Calu3 (cell line): Measurements from ENCODE around the gene VWC2. TPM values are rescaled to one million over a fixed set of nuclear protein-coding genes. Genes with fewer than 3 reads are reported as not detected.

Experiments
- BruUV-seq: library from RNA; stranded (reverse); fragments of 400-500 nt; replicated peaks from 2 replicates; lab custom pipeline; 2021; lab: Mats Ljungman, UMichigan
- CTCF ChIA-PET: fragments of 300-600 bp; sonication (Branson Sonifier 250); formaldehyde crosslinking; loops from one replicate; lab custom pipeline; 2022; ENCODE audit warnings: antibody characterized with exemption; lab: Charles Lee
- DNase-seq: peaks from one replicate; pipeline ENCODE4 v3.0.0; 2022
- H3K27ac Mint-ChIP-seq: one replicate; pipeline ENCODE4 v1.8.0; 2022; ENCODE audit warnings: mixed read lengths; ENCODE audit not compliant: unreplicated experiment
- H3K27me3 Mint-ChIP-seq: one replicate; pipeline ENCODE4 v1.8.0; 2022; ENCODE audit warnings: mixed read lengths; ENCODE audit not compliant: unreplicated experiment
- H3K36me3 Mint-ChIP-seq: one replicate; pipeline ENCODE4 v1.8.0; 2022; ENCODE audit warnings: mild to moderate bottlenecking, moderate library complexity, mixed read lengths; ENCODE audit not compliant: insufficient read depth, unreplicated experiment
- H3K4me1 Mint-ChIP-seq: one replicate; pipeline ENCODE4 v1.8.0; 2022; ENCODE audit warnings: mild to moderate bottlenecking, low read depth, mixed read lengths; ENCODE audit not compliant: unreplicated experiment
- H3K4me3 Mint-ChIP-seq: one replicate; pipeline ENCODE4 v1.8.0; 2022; ENCODE audit warnings: mild to moderate bottlenecking, low read depth, moderate library complexity, mixed read lengths; ENCODE audit not compliant: unreplicated experiment
- H3K9me3 Mint-ChIP-seq: one replicate; pipeline ENCODE4 v1.8.0; 2022; ENCODE audit warnings: low read depth, mixed read lengths; ENCODE audit not compliant: unreplicated experiment
- CTCF ChIP-seq: fragments of 200-600 bp; IDR thresholded peaks from one replicate; pipeline ENCODE4 v1.8.0; 2022; ENCODE audit warnings: antibody characterized with exemption; ENCODE audit not compliant: unreplicated experiment
- intact Hi-C: fragments of 100-400 bp; cut with micrococcal nuclease; formaldehyde crosslinking; loops from one replicate; pipeline ENCODE4 v1.10.0; 2022; ENCODE audit not compliant: unreplicated experiment
- total RNA-seq: library from RNA; stranded (reverse); gene quantifications from 2 replicates; pipeline ENCODE4 v1.2.3, GENCODE V29; 2022

The VWC2 gene
- total RNA-seq, 1 experiment from 2014 or later, result not detected

DNA sequence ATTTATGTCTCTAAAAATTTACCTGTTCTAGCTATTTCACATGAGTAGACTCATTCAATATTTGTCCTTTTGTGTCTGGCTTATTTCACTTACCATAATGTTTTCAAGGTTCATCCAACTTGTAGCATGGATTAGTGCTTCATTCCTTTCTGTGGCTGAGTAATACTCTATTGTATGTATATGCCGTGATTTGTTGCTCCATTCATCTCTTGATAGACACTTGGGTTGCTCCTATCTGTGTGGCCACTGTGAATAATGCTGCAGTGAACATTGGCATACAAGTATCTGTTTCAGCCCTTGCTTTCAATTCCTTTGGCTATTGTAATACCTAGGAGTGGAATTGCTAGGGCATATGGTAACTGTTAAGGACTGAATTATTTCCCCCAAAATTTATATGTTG is 86.9 kb downstream of the VWC2 start:
- no peaks in the 10 kb centered on the region for H3K4me1 Mint-ChIP-seq
- no peak overlapping the region for H3K27ac Mint-ChIP-seq
- BruUV-seq, result no TSS peak
- no peaks in the 10 kb centered on the region for H3K36me3 Mint-ChIP-seq
- H3K4me3 Mint-ChIP-seq, result no peak overlapping the region
- no peak for TF ChIP-seq CTCF
- intact Hi-C loops, result no loop called here
- peaks cover 2% of the 10 kb centered on the region for H3K9me3 Mint-ChIP-seq
- DNase-seq, result no peak
- no peaks in the 10 kb centered on the region for H3K27me3 Mint-ChIP-seq
- CTCF ChIA-PET, result no interaction called here

GRCh38 chr7:49866076-49866735 is 92.8 kb downstream of the VWC2 start:
- Mint-ChIP-seq H3K4me1 (no peaks in the 10 kb centered on the region), H3K4me3 (no peak overlapping the region), H3K9me3 (peaks cover 5% of the 10 kb centered on the region), H3K27me3 (no peaks in the 10 kb centered on the region), H3K27ac (no peak overlapping the region), H3K36me3 (no peaks in the 10 kb centered on the region)
- CTCF ChIA-PET, result no interaction called here
- intact Hi-C loops, result no loop called here
- DNase-seq, result no peak
- no TSS peak for BruUV-seq
- no peak for TF ChIP-seq CTCF

- TF ChIP-seq CTCF, result no peak
- DNase-seq, result no peak
- H3K27me3 Mint-ChIP-seq, result no peaks in the 10 kb centered on the region
Observed at GRCh38 chr7:49866910-49867309, 93.5 kb downstream of the VWC2 start.

DNA sequence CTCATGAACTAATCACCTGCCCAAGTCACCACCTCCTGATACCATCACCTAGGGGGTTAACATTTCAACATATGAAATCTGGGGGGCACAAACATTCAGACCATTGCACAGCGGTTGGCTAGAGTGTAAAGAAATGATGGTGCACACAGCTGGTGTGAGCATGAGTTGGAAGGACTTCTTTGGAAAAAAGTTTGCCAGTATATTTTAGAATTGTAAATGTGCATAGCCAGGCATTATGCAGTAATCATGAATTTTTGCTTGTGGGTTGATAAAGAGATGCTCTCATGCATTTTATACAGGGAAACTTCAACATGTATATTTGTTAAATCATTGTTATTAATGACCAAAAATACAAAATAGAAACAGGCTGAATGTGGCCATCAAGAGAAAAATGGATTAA is 100.0 kb downstream of the VWC2 start:
- no peak for DNase-seq
- Mint-ChIP-seq H3K27ac (no peak overlapping the region), H3K9me3 (peaks cover 3% of the 10 kb centered on the region), H3K4me3 (no peak overlapping the region), H3K36me3 (no peaks in the 10 kb centered on the region), H3K27me3 (no peaks in the 10 kb centered on the region), H3K4me1 (no peaks in the 10 kb centered on the region)
- intact Hi-C loops, result no loop called here
- no peak for TF ChIP-seq CTCF
- CTCF ChIA-PET, result no interaction called here
- no TSS peak for BruUV-seq

More at GRCh38 chr7:49866910-49867309, 93.5 kb downstream of the VWC2 start:
- no peaks in the 10 kb centered on the region for H3K4me1 Mint-ChIP-seq
- CTCF ChIA-PET, result no interaction called here
- H3K4me3 Mint-ChIP-seq, result no peak overlapping the region
- no peak overlapping the region for H3K27ac Mint-ChIP-seq
- H3K36me3 Mint-ChIP-seq, result no peaks in the 10 kb centered on the region
- peaks cover 5% of the 10 kb centered on the region for H3K9me3 Mint-ChIP-seq
- BruUV-seq, result no TSS peak
- intact Hi-C loops, result no loop called here
